Uterus (tissue), 2 donors: ENCODE results near the gene LRGUK.

Experiments
- CTCF ChIP-seq, 4 experiments: fragments of 200-600 bp in 2 of 4; fragments of 450-650 bp in 2 of 4; sonication (generic) in 2 of 4; IDR thresholded peaks; one replicate each; pipeline ENCODE4 v1.5.1; 2016 to 2019; ENCODE audit warnings: antibody characterized with exemption in 4 of 4, mild to moderate bottlenecking in 2 of 4, moderate library complexity in 1 of 4
- POLR2A ChIP-seq, 2 donors: fragments of 450-650 bp; IDR thresholded peaks; one replicate each; pipeline ENCODE4 v1.6.1; 2016; ENCODE audit warnings: antibody characterized with exemption in 2 of 2, mild to moderate bottlenecking in 1 of 2, moderate library complexity in 1 of 2

DNA sequence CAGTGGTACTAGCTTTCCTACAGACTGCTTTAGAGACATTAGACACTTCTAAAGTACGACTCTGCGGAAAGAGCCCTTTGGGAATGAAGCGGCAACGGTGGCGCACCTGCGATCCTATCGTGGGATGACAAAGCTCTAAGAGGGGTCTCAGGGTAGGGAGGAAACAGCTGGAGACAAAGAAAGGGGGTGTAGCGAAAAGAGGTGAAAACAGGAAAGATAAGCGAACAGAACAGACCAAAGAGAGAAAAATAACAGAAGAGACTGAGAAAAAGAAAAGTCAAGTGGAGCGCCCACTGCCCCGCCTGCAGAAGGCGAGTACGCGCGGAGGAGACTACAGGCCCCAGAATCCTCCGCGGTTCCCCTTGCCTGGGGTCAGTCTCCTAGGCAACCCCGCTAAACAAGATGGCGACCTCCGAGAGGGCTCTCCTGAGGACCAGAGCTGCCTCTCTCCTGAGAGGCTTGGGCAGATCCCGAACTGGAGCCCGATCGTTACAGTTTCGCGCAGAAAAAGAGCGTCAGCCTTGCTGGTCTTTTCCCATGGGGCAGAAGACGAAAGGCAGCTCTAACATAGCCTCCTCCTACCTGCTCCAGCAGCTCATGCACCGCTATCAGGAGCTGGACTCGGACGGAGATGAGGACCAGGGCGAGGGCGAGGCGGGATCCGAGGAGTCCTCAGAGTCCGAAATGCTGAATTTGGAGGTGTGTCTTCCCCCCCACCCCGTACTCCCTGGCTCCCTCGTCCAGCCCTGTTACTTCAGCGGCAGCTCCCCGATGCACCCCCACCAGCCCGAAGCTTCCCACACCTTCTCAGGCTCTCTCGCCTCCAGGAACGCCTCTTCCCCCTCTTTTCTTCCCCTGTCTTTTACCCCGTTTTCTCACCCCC, at the start of gene LRGUK:
- TF ChIP-seq CTCF (IDR thresholded peaks at IDR 0.05): peak in 1 of 4 experiments; percentile 15
- TF ChIP-seq POLR2A (IDR thresholded peaks at IDR 0.05): no peak
